NCI-H2171 (cell line): ENCODE measurements around the gene CRABP2.

Experiments
- DNase-seq: peaks from one replicate; lab custom pipeline; 2025; lab: John Stamatoyannopoulos, UW

The CRABP2 gene

DNA sequence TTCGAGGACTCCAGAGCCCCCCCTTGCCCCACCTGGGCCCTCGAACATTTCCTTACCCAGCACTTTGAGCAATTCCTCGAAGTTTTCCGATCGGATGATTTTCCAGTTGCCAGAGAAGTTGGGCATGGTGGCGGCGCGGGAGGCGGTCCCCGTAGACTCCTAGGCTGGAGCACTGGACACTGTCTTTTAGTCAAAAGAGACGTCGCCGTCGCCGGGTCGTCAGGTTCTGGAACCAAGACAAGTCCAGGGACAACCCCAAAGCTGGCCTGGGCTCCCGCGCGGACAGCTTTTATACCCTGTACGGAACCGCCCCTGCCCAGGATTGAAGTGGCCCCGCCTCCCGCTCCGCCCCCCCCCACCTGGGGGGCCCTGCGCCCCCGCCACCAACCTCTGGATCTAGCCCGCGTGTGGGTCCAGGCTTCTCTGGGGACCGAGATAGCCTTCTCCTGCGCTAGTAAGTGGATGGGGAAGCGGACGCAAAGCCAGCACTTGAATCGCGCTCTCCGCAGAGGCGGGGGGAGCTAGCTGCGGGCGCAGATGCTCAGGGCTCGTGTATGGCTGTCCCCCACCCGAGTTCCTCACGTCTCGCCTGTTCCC, at the start of gene CRABP2:
TSS of gene CRABP2 (minus strand) at position 263 of the 597 bp plus-strand sequence. CDS start at position 126, 137 bp downstream.
- DNase-seq, result peak; percentile 41

DNA sequence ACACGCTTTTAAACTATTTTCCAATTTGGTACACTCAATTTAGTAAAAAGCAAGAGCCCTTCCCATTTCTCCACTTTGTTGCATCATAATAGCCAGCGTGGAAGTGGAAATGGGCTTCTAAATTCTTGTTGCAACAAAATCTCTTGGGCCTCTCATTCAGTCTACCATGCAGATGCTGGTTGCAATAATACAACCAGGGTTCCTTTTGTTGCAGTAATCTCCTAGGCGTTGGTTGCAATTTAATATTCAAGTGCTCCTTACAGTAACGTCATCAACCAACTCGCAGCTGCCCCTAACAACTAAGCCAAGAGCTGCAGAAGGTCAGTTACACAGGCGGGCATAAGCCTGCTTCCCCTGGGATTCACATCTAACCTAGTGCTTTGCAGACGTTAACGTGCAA, 48.8 kb upstream of the CRABP2 start:
- DNase-seq, result no peak

DNA sequence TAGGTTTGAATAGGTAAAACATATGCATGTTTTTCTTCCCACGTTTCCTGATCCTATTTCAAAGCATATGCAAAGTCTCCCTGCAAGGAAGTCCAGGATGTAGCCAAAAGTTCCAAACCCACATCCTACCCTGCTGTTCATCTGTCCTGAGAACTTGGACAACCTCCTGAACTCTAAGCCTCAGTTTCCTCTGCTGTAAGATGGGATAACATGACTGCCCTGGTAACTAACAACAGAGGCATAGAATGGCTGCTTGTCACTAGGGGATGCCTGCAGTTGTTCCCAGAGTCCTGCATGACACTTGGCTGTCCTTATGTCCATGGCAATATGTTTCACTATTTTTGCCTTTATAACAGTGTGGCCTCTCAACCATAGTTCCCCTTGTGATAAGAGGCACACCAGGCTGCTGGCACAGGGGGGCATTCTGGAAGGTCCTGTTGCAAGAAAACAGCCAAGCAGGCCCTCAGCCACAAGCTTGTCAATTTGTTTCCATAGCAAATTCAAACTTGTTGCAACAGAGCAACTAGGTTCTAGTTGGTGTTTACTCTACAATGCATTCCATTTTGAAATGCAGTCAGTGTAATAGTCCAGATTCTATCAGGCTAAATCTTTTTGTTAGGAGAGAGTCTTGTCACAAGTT, 47.6 kb upstream of the CRABP2 start:
- no peak for DNase-seq

DNA sequence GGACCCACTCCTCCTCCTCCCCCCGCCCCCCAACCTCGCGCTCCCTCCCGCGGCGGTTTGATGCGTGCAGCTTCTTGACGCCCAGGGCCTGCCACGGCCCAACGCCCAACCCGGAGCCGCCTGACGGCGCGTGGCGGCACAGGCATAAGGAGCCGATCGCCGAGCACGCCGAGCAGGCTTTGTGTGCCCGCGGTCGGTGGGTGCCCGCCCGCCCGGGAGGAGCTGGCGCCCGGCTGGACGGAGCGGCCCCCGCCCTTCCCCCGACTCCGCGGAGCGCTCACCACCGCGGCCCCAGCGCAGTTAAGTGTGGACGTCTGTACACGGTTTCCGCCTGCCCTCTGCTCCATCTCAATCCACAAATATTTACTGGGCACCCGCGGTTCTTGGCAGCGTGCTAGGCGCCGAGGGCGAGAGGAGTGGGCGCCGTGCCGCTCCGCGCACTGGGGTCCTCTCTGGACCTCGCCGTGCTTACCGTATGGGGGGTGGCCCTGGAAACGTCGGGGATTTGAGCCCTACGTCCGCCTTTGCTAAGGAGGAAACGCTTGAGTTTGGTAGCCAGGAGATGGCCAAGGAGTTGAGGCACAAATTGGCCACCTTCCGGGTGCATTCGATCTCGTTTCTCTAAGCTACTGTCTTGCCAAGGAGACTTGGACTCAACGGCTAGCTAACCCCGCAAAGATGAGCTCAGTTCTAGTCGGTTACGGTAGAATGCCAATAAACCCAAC, 46.5 kb upstream of the CRABP2 start:
- peak; percentile 96 for DNase-seq

DNA sequence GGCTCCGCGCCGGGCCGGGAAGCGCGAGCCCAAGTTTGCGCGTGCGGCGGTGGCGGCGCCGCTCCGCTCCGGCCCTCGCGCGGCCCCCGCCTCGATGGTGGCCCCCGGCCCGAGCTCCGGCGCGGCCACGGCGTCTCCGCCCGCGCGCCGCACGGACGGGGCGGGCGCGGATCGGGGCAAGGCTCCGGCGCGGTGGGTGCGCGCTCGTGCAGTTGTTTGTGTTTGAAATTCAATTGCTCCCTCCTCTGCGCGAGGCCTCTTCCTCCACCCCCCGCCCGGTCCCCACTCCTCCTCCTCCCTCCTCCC, 46.0 kb upstream of the CRABP2 start, which contains the start of gene HDGF:
TSS of gene HDGF (minus strand) at position 225 of the 306 bp plus-strand sequence. CDS start 246 bp downstream, outside the sequence.
- no peak for DNase-seq

DNA sequence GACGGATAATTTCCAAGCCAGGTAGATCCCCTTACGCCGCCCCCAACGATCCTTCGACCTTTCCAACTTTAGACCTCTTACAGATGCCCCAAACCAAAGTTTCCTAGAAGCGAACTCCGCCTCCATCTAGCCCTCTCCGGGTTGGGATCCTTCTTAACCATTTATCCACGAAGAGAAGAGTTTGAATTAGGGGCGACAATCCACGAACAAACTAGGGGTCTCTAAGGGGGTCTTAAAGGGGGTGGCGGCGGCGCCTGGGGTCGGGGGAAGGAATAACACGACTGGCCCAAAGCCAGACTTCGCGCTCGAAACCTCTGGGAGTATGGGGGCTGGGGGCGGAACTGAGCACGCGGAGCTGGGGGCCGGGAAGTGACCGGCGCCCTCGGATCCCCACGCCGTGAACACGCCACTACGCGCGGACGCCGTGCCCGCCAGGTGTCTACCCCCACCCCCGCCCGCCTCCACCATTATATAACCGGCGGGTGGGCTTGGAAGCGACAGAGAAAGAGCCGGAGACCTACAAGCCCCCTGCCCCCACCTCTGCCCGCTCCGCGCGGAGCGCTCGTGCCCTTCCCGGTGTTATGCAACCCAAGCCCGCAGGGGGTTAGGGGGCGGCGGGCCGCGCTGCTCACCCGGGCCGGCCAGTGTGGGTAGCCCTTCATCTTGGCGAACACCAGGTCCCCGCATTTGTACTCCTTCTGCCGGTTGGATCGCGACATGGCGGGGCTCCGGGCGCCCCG, 45.5 kb upstream of the CRABP2 start:
- peak; percentile 36 for DNase-seq

DNA sequence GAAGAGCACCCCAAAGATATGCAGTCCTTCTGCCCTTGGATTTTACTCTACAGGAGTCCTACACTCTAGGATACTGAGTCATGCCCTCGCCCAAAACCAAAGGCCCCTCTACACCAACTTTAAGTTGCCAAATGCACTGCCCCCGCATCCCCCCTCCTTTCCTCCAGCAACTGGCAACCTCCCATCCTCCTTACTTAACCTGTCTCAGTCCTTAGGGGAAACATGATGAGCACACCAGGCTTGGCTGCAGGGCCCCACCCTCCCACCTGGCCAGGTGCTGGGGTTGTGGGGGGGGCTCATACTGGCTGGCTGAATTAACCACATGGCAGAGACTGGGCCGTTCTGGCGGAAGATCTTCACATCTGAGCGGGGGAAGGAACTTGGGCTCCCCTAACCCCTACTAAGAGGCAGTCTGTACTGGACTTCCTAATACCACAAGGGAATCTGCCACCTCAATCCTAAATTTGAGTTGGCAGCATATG, 44.8 kb upstream of the CRABP2 start:
- DNase-seq, result peak; percentile 86

DNA sequence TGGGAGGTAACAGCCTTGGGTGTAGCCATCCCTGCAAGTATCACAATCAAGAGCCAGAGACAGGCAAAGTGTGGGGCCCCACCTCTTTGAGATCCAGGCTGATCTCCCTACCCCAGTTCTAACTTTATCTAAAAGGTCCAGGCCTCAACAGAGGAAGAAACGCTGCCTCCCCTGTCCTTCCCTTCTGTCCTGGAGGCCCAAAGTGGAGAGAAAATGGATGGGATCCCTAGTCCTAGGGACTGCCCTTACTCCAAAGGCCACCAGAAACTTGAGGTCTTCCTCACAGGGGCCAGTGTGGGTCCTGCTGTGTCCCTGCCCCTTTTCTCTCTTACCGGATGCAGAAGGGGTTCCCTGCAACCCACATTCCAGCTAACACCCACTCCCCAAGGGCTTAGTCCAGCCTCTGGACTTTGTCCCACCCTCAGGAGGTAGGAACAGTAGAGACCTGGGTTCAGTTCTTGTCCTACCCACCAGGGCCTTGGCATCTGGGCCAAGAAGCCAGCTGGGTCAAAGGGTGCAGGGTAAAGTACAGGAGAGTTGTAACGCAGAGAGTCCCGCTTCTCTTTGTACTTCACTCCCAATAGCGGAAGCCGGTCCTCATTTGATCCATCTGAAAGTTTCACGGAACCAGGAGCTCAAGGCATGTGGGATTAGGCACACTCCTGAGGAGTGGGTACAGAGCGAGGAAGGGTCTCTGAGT, 44.2 kb upstream of the CRABP2 start:
- DNase-seq, result no peak

DNA sequence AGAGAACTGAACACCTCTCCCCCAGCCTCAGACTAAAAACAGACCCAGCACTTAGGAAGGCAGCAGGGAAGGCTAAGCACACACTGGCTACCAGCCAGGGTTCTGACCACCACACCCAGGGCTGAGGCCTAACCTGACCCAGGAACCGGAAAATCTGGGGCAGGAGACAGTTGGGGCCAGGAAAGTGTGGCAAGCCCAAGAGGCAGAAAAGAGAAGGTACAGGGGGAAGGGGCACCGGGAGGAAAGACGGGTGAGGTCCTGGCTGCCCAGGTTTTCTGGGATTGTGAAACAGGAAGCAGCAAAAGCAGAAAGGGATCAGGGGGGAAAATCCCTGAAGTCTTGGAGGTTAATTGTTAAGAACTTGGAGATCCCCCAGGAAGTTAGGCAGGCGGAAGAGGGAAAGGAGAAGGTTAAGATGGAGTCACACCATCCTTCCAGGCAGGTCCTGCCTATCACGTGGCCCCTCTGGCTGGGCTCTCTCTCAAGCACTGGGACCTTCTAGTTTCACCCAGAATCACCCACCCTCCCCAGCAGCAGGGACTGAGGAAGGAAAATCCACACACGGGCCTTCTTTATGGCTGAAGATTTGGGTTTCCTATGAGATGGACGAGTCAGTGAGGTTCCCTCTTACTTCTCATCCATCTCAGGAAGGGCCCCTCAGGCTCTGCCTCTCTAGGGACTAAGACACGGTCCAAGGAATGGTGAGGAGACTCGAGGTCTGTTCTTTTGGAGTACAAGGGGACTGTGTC, 43.5 kb upstream of the CRABP2 start:
- no peak for DNase-seq

DNA sequence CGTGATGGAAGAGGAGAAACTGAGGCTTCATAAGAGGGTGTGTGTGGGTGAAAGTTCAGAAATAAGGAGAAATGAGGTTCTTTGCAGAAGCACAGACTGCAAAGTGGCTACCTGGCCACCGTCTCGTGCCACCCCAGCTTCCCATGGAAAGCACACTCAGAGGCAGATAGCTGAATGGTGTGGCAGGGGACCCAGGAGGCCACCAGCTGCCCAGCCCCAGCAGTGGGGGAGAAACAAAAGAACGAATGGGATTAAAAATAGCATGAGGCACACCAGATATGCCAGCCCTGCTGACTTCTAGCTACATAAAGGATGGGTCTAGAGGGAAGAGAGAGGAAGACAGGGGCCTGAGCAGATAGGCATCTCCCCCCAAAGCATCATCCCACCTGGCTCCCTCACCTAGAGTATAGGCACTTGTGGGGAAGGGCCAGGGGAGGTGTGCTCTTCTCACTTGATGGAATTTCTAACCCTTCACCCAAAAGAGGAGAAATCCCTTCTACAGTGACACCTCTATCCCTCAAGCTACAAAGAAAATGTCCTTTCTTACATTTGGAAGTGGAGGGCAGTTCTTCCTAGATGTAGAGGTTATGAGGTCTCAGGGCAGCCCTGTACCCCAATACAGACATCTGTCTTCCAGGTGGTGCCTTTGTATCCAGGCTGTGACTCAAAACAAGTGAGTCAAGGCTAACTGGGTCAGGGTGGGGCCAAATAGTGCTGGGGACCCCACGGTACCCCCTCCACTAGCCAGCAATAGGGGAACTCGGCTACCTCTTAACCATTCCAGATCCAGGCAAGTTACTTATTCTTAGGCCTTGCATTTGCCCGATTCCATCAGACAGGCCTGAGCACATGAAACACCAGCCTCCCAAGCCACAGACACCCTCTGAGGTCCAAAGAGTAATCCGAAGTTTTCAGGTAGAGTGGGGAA, 42.6 kb upstream of the CRABP2 start:
- DNase-seq, result no peak

DNA sequence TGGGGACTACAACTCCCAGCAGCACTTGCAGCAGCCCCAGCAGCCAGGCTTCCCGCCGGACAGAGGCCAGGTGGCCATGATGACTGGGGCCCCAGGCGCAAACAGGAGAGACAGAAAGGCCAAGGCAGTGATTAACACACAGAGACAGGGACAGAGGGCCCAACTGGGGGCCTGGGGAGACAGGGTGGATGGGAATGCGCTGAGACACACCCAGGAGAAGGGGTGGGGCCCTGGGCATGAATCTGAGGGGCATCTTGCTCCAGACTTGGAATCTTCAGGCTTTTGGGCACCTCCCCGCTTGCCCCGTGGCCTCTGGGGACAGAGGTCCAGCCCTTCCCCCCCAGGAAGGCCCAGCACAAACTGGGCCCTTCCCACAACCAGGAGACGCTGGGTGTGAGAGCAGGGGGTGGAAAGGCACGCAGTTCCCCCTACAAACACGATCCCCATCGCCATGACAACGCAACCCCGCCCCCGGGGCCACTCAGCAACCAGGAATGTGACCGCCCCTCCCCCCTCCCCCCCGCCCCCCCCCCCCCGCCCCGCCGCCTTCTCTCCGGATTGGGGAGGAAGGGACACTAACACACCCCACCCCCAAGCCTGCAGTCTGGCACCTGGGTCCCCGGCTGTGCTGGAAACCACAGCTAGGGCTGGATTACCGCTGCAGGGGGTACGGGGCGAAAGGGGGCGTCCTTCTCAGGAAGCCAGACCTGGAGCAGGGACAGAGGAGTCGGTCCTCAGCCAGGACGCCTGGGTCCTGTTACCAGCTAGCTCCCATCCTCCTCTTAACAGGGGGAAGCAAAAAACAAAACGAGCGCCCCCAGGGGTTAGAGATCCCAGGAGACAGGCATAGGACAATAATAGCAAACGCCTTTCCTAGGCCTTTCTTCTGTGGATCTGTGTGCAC, 41.6 kb upstream of the CRABP2 start:
- no peak for DNase-seq

DNA sequence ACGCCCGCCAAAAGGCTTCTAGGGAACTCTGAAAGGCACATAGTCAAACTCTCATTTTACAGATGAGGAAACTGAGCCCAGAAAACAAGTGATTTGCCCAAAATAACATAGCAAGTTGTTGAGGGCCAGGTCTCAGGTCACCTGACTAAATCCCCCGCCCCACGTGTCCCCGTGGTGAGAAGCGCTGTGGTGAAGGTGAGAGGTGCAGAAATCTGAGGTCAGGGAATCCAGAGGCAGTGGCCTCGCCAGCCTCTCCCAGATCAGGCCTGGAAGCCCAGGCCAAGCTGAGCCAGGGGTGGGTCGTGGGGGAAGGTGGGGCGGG, 41.0 kb upstream of the CRABP2 start:
- DNase-seq, result no peak

DNA sequence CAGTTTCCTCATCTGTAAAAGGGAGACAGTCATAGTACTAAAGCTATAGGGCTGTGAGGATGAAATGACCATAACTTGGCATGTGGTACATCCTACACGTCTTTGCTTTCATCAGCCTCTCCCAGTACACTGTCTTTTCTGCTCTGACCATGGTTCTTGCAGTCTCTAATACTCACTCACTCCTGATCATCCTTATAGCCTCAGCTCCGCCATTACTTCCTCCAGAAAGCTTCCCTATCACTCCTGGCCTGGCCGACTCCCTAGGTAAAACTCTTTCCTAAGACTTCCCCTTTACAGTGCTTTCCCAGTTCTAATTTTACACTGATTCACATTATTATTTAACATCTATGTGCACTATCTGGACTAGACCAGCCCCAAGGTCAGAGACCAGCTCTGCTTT, 40.5 kb upstream of the CRABP2 start:
- no peak for DNase-seq

DNA sequence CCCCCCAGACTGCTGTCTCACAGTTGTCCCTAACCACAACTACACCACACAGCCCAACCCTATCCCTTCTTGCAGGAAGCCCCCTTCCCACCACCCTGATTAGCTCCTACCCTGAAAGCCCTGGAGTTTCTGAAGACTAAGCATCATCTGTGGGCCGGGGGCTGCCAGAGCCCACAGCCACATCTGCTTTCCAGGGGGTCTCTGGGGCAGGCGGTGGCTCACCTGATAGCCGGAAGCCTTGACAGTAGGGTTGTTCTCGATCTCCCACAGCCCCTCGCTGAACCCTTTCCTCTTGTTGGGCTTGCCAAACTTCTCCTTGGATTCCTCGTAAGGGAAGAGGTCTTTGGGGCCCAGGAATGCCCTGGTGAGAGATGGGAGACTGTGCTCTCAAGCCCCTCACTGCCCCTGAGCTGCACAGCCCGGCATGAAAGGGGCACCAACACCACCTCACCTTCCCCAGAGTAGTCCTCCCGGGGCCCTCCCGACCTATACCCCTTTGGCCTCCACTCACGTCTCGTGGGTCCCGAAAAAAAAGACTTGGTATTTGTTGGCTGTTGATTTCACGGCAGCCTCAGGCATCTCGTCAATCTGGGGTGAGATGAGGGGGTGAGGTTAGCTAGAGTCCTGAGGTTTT, 39.5 kb upstream of the CRABP2 start:
- no peak for DNase-seq

DNA sequence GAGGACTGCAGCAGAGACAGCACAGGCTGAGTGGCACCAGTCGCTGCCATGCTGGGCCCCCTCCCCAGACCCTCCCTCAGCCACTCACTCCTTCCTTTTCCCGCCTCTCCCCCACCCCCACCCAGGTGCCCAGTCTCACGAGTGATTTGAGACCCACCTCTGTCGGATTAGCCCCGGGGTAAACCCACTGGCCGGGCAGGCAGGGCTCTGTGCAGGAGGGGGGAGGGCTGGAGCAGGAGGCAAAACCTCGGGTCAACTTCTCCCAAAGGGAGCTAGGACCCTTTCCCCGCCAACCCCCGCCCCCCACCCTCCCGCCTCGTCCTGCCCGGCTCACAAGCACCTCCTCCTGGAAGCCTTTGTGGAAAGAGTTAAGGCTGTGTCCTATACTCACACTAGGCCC, 39.0 kb upstream of the CRABP2 start:
- DNase-seq, result no peak

DNA sequence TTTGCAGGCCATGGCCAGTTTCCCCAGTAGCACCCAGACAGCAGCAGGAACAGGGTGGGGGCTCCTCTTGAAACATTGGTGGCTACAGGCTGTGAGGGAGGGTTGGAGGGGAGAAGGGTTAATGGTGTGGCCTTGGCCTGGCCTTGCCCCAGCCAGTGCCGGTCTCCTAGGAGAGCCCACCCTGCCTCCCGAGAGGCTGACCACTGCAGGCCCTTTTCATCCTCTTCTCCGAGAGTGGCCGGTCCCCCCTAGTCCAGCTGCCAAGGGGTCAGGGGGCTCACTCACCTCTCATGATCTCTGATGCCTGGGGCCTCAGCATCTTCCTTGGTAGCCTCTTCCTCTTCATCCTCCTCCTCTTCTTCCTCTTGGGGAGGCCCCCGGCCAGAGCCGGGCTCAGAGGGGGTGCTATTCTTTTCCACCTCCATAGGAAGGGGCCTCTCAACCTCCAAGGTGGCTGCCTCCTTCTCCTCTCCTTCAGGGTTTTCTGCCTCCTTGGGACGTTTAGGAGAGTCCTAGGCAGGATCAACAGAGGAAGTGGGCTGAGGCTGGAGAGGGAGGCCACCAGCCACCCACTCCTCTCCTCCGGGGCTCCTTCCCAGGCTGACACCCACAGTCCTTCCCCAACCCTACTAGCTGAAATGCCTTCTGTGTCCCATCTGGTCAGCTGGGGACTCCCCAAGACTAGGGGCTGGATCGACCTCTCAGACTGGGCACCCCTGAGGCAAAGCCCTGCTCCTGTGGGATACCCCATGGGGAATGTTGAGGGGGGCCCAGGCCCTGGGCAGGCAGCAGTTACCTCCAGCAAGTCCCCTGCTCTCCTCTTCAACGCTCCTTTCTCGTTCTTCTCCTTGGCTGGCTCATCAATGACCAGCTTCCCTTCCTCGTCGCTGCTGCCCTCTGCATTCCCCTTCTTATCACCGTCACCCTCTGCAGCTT, 38.3 kb upstream of the CRABP2 start:
- DNase-seq, result no peak

DNA sequence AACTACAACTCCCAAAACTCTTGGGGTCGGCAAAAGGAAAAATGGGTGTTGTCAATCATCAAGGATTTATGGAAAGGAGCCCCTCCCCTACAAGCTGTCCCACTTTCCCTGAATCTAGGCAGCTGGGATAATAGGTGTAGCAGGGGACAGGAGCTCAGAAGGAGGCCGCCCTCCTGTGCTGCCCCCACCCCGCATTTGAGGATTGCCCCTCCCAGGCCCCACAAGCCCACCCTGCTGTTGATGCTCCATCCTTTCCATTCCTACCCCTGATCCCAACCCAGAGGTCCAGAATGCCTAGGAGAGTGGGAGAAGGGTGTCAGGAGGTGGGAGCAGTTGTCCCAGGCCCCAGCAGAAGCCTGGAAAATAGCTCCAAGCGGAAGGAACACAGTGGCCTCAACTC, 37.4 kb upstream of the CRABP2 start:
- no peak for DNase-seq

DNA sequence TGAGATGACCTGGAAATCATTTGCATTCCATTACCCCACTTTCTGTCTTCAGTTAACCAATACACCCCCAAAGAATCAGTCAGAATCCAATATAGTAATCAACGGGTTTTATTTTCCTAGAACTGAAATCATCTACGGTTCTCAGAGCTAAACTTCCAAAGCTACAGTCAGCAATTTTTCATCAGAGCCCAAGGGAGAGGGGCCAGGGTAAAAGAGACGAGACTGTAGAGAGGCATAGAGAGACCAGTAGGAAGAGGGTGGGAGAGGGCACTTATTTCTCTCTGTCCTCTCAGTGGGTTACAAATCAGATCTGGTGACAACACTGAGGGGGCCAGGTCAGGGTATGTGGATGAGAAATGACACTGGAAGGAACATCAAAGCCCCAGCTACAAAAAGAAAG, 36.6 kb upstream of the CRABP2 start:
- no peak for DNase-seq
